GM23338 (cell line): ENCODE results near the gene AKR1D1. TPM values are rescaled to one million over a fixed set of nuclear protein-coding genes. Genes with fewer than 3 reads are reported as not detected.

Experiments used
- ATAC-seq: fragments of 200-7000 bp; cut with Tn5 transposase; 3 replicates; pipeline ENCODE4 v1.9.1; 2020
- DNase-seq: peaks from one replicate; pipeline ENCODE4 v3.0.0-alpha.2; 2015; ENCODE audit warnings: low spot score
- H2AFZ ChIP-seq: fragments of 200-600 bp; sonication (generic); 2 replicates; pipeline ENCODE4 v1.8.0; 2016; ENCODE audit warnings: antibody characterized with exemption, mild to moderate bottlenecking, moderate library complexity
- H3F3A ChIP-seq: fragments of 200-600 bp; sonication (generic); replicated peaks from 2 replicates; pipeline ENCODE4 v1.8.0; 2017; ENCODE audit warnings: antibody characterized with exemption, mixed run types, low read depth
- H3K27ac ChIP-seq: fragments of 200-600 bp; sonication (generic); 2 replicates; pipeline ENCODE4 v1.6.1; 2016; ENCODE audit warnings: low read depth
- H3K27me3 ChIP-seq: fragments of 200-600 bp; sonication (generic); 2 replicates; pipeline ENCODE4 v1.8.0; 2016; ENCODE audit warnings: mild to moderate bottlenecking, mixed run types, moderate library complexity; ENCODE audit not compliant: insufficient read depth
- H3K36me3 ChIP-seq: fragments of 200-600 bp; sonication (generic); 2 replicates; pipeline ENCODE4 v1.8.0; 2016; ENCODE audit warnings: mild to moderate bottlenecking; ENCODE audit not compliant: insufficient read depth
- H3K4me1 ChIP-seq: fragments of 200-600 bp; sonication (generic); 2 replicates; pipeline ENCODE4 v1.8.0; 2016; ENCODE audit warnings: mild to moderate bottlenecking, moderate library complexity; ENCODE audit not compliant: insufficient read depth
- H3K4me2 ChIP-seq: fragments of 200-600 bp; sonication (generic); 2 replicates; pipeline ENCODE4 v1.7.1; 2017; ENCODE audit warnings: mixed run types
- H3K4me3 ChIP-seq: fragments of 200-600 bp; sonication (generic); 2 replicates; pipeline ENCODE4 v1.6.1; 2016; ENCODE audit warnings: mixed run types
- H3K79me2 ChIP-seq: fragments of 200-600 bp; sonication (generic); replicated peaks from 2 replicates; pipeline ENCODE4 v1.8.0; 2017; ENCODE audit warnings: mild to moderate bottlenecking; ENCODE audit not compliant: insufficient read depth
- H3K9me2 ChIP-seq: fragments of 200-600 bp; sonication (generic); 2 replicates; pipeline ENCODE4 v1.8.0; 2017; ENCODE audit not compliant: insufficient read depth
- H4K20me1 ChIP-seq: fragments of 200-600 bp; sonication (generic); replicated peaks from 2 replicates; pipeline ENCODE4 v1.8.0; 2017; ENCODE audit warnings: mild to moderate bottlenecking; ENCODE audit not compliant: insufficient read depth
- H3K27ac Mint-ChIP-seq: 2 replicates; pipeline ENCODE4 v1.8.0; 2020; ENCODE audit warnings: inconsistent platforms, mild to moderate bottlenecking, moderate library complexity, mixed read lengths
- H3K27me3 Mint-ChIP-seq: 3 replicates; pipeline ENCODE4 v1.8.0; 2022; ENCODE audit warnings: low read depth, mild to moderate bottlenecking, moderate library complexity, mixed read lengths, inconsistent platforms; ENCODE audit not compliant: insufficient read depth, poor library complexity
- H3K36me3 Mint-ChIP-seq: 3 replicates; pipeline ENCODE4 v1.8.0; 2021; ENCODE audit warnings: low read depth, mild to moderate bottlenecking, inconsistent platforms, moderate library complexity, mixed read lengths
- H3K4me1 Mint-ChIP-seq: 3 replicates; pipeline ENCODE4 v1.8.0; 2020; ENCODE audit warnings: mild to moderate bottlenecking, inconsistent platforms, mixed read lengths
- H3K4me3 Mint-ChIP-seq: 3 replicates; pipeline ENCODE4 v1.8.0; 2021; ENCODE audit warnings: moderate library complexity, mild to moderate bottlenecking, inconsistent platforms, mixed read lengths
- H3K9me3 Mint-ChIP-seq: 3 replicates; pipeline ENCODE4 v1.8.0; 2020; ENCODE audit warnings: moderate library complexity, mild to moderate bottlenecking, inconsistent platforms, mixed read lengths
- CREB1 ChIP-seq: fragments of 250-450 bp; sonication (Bioruptor Pico); IDR thresholded peaks from 2 replicates; pipeline ENCODE4 v1.5.0; 2020; ENCODE audit warnings: low read depth, mild to moderate bottlenecking, moderate library complexity
- CTCF ChIP-seq, 2 experiments: fragments of 200-600 bp in 1 of 2; sonication (generic) in 1 of 2; conservative IDR thresholded peaks; 2 replicates each; pipeline versions ENCODE4 v1.5.1 to v1.6.1; 2016 to 2017; ENCODE audit warnings: antibody characterized with exemption in 2 of 2, low read depth in 2 of 2, mild to moderate bottlenecking in 2 of 2, moderate library complexity in 1 of 2
- ETS1 ChIP-seq: IDR thresholded peaks from 2 replicates; pipeline ENCODE4 v1.6.1; 2016; ENCODE audit warnings: antibody characterized with exemption
- EZH2 ChIP-seq: fragments of 200-600 bp; sonication (generic); IDR thresholded peaks from one replicate; pipeline ENCODE4 v1.8.0; 2017; ENCODE audit warnings: antibody characterized with exemption, mild to moderate bottlenecking, low read depth; ENCODE audit not compliant: unreplicated experiment
- EZH2phosphoT487 ChIP-seq: fragments of 200-600 bp; sonication (generic); IDR thresholded peaks from one replicate; pipeline ENCODE4 v1.8.1; 2018; ENCODE audit warnings: antibody characterized with exemption; ENCODE audit not compliant: unreplicated experiment
- JUNB ChIP-seq: IDR thresholded peaks from one replicate; pipeline ENCODE4 v1.6.1; 2016; ENCODE audit warnings: antibody characterized with exemption; ENCODE audit not compliant: unreplicated experiment
- NANOG ChIP-seq: IDR thresholded peaks from 2 replicates; pipeline ENCODE4 v1.6.1; 2016; ENCODE audit warnings: antibody characterized with exemption, borderline replicate concordance
- POLR2AphosphoS5 ChIP-seq: IDR thresholded peaks from 2 replicates; pipeline ENCODE4 v1.6.1; 2016; ENCODE audit warnings: antibody characterized with exemption, low read depth
- REST ChIP-seq: IDR thresholded peaks from one replicate; pipeline ENCODE4 v1.6.1; 2018; ENCODE audit warnings: antibody characterized with exemption; ENCODE audit not compliant: unreplicated experiment
- STAT1 ChIP-seq: IDR thresholded peaks from one replicate; pipeline ENCODE4 v1.6.1; 2016; ENCODE audit warnings: antibody characterized with exemption; ENCODE audit not compliant: unreplicated experiment
- ZNF114 ChIP-seq: fragments of 250-450 bp; sonication (Bioruptor Pico); IDR thresholded peaks from 2 replicates; pipeline ENCODE4 v1.5.0; 2020; ENCODE audit warnings: mild to moderate bottlenecking, moderate library complexity
- ZNF331 ChIP-seq: fragments of 250-450 bp; sonication (Bioruptor Pico); IDR thresholded peaks from 2 replicates; pipeline ENCODE4 v1.5.0; 2020; ENCODE audit warnings: low read depth, mild to moderate bottlenecking, moderate library complexity
- polyA plus RNA-seq: library from polyadenylated mRNA; unstranded; fragments of >200 nt; fragmentation: Nextera tagmentation; extraction: Ambion mirVana; gene quantifications from 2 replicates; pipeline ENCODE4 v1.2.1, GENCODE V29; 2016
- total RNA-seq: library from RNA; depleted of rRNA; stranded (reverse); fragments of >200 nt; shearing (Covaris generic); gene quantifications from 2 replicates; pipeline ENCODE4 v1.2.3, GENCODE V29; 2014

Gene AKR1D1
- total and polyA plus RNA-seq, 2 experiments from 2014 or later, result 0.14 TPM; not detected in 1

- TF ChIP-seq ETS1, result no peak
- no peak for TF ChIP-seq EZH2phosphoT487
- no peak for TF ChIP-seq NANOG
- no peak for TF ChIP-seq REST
These were observed 5.6 kb downstream of the AKR1D1 start (continued) for GRCh38 chr7:138081868-138082267.

- Histone ChIP-seq H3K4me2 (no peak overlapping the region), H4K20me1 (no peaks in the 10 kb centered on the region), H3K9me2 (peaks cover 4% of the 10 kb centered on the region; the same call in 1 of the 2 replicates), H3K79me2 (no peaks in the 10 kb centered on the region), H3F3A (no peaks in the 10 kb centered on the region), H3K4me3 (no peak overlapping the region), H3K4me1 (no peaks in the 10 kb centered on the region), H3K36me3 (no peaks in the 10 kb centered on the region), H2AFZ (peak overlapping the region; percentile 28; the same call in 1 of the 2 replicates), H3K27ac (no peak overlapping the region), H3K27me3 (no peaks in the 10 kb centered on the region)
- no peak overlapping the region for H3K27ac Mint-ChIP-seq
- H3K27me3 Mint-ChIP-seq, result peaks cover 1% of the 10 kb centered on the region
- H3K9me3 Mint-ChIP-seq, result no peaks in the 10 kb centered on the region
- no peak for DNase-seq
- ATAC-seq, result no peak
- no peak overlapping the region for H3K4me3 Mint-ChIP-seq
- no peaks in the 10 kb centered on the region for H3K4me1 Mint-ChIP-seq
- no peaks in the 10 kb centered on the region for H3K36me3 Mint-ChIP-seq
- TF ChIP-seq CTCF (conservative IDR thresholded peaks at IDR 0.05; ENCODE audit: low read depth in 2 of 2), result no peak
- TF ChIP-seq NANOG, result no peak
- TF ChIP-seq CREB1 (CRISPR knock-in tag), result no peak
- no peak for TF ChIP-seq STAT1
- TF ChIP-seq JUNB, result no peak
- no peak for TF ChIP-seq REST
- TF ChIP-seq ETS1, result no peak
- TF ChIP-seq EZH2, result no peak
- TF ChIP-seq ZNF114 (CRISPR knock-in tag), result no peak
- no peak for TF ChIP-seq EZH2phosphoT487
- TF ChIP-seq POLR2AphosphoS5, result no peak
- TF ChIP-seq ZNF331, result no peak
These were observed 7.6 kb downstream of the AKR1D1 start for GRCh38 chr7:138083859-138084258.
